MM.1S (cell line): ENCODE measurements around the gene HSP90AA1.

ENCODE experiments used
- DNase-seq: peaks from one replicate; pipeline ENCODE4 v3.0.0-alpha.2; 2015
- H2AFZ ChIP-seq: fragments of 300-600 bp; sonication (generic); 2 replicates; pipeline ENCODE4 v1.6.0; 2016; ENCODE audit warnings: antibody characterized with exemption, low read length
- H3F3A ChIP-seq: fragments of 300-600 bp; sonication (generic); 2 replicates; pipeline ENCODE4 v1.6.1; 2016; ENCODE audit warnings: mild to moderate bottlenecking, antibody characterized with exemption, low read length, moderate library complexity, mixed read lengths; ENCODE audit not compliant: insufficient read depth
- H3K27ac ChIP-seq: fragments of 300-600 bp; sonication (generic); 2 replicates; pipeline ENCODE4 v1.5.1; 2016; ENCODE audit warnings: mild to moderate bottlenecking, low read length
- H3K27me3 ChIP-seq: fragments of 300-600 bp; sonication (generic); replicated peaks from 2 replicates; pipeline ENCODE4 v1.6.0; 2016; ENCODE audit warnings: low read length; ENCODE audit not compliant: insufficient read depth
- H3K36me3 ChIP-seq: fragments of 300-600 bp; sonication (generic); replicated peaks from 2 replicates; pipeline ENCODE4 v1.6.1; 2016; ENCODE audit warnings: mild to moderate bottlenecking, low read length, mixed read lengths; ENCODE audit not compliant: insufficient read depth
- H3K4me1 ChIP-seq: fragments of 300-600 bp; sonication (generic); 2 replicates; pipeline ENCODE4 v1.6.1; 2016; ENCODE audit warnings: low read length, mixed read lengths
- H3K4me2 ChIP-seq: fragments of 300-600 bp; sonication (generic); 2 replicates; pipeline ENCODE4 v1.6.0; 2016; ENCODE audit warnings: low read depth, low read length
- H3K4me3 ChIP-seq: fragments of 300-600 bp; sonication (generic); 2 replicates; pipeline ENCODE4 v1.5.1; 2016; ENCODE audit warnings: low read length, mixed read lengths
- H3K79me2 ChIP-seq: fragments of 300-600 bp; sonication (generic); 2 replicates; pipeline ENCODE4 v1.6.1; 2016; ENCODE audit warnings: mixed run types, low read length, mixed read lengths
- H3K9ac ChIP-seq: fragments of 300-600 bp; sonication (generic); 2 replicates; pipeline ENCODE4 v1.6.1; 2016; ENCODE audit warnings: low read length, mixed read lengths
- H3K9me2 ChIP-seq: fragments of 300-600 bp; sonication (generic); replicated peaks from 2 replicates; pipeline ENCODE4 v1.6.1; 2016; ENCODE audit warnings: mild to moderate bottlenecking, low read length, mixed read lengths; ENCODE audit not compliant: insufficient read depth
- H3K9me3 ChIP-seq: fragments of 300-600 bp; sonication (generic); replicated peaks from 2 replicates; pipeline ENCODE4 v1.6.1; 2016; ENCODE audit warnings: mild to moderate bottlenecking, low read length, mixed read lengths; ENCODE audit not compliant: insufficient read depth
- H4K20me1 ChIP-seq: fragments of 300-600 bp; sonication (generic); 2 replicates; pipeline ENCODE4 v1.6.1; 2016; ENCODE audit warnings: mild to moderate bottlenecking, low read length, moderate library complexity, mixed read lengths; ENCODE audit not compliant: insufficient read depth
- EZH2 ChIP-seq: fragments of 300-600 bp; sonication (generic); optimal IDR thresholded peaks from 2 replicates; pipeline ENCODE3; 2017; ENCODE audit warnings: low read depth, mild to moderate bottlenecking, antibody characterized with exemption, low read length, mixed read lengths
- EZH2phosphoT487 ChIP-seq: fragments of 300-600 bp; sonication (generic); IDR thresholded peaks from 2 replicates; pipeline ENCODE4 v1.6.1; 2018; ENCODE audit warnings: antibody characterized with exemption, low read length
- TF ChIP-seq, protein P1 (sequence below): fragments of 300-600 bp; sonication (generic); IDR thresholded peaks from 2 replicates; pipeline ENCODE4 v1.5.1; 2016; ENCODE audit warnings: antibody characterized with exemption, low read length, mixed read lengths

The HSP90AA1 gene

GRCh38 chr14:102095871-102096568, 9.2 kb upstream of the HSP90AA1 start:
- H3K9ac ChIP-seq: no peak overlapping the region
- TF ChIP-seq EZH2: no peak
- no peak for TF ChIP-seq EZH2phosphoT487
- TF ChIP-seq, protein P1, sequence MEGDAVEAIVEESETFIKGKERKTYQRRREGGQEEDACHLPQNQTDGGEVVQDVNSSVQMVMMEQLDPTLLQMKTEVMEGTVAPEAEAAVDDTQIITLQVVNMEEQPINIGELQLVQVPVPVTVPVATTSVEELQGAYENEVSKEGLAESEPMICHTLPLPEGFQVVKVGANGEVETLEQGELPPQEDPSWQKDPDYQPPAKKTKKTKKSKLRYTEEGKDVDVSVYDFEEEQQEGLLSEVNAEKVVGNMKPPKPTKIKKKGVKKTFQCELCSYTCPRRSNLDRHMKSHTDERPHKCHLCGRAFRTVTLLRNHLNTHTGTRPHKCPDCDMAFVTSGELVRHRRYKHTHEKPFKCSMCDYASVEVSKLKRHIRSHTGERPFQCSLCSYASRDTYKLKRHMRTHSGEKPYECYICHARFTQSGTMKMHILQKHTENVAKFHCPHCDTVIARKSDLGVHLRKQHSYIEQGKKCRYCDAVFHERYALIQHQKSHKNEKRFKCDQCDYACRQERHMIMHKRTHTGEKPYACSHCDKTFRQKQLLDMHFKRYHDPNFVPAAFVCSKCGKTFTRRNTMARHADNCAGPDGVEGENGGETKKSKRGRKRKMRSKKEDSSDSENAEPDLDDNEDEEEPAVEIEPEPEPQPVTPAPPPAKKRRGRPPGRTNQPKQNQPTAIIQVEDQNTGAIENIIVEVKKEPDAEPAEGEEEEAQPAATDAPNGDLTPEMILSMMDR: no peak
- H3K4me2 ChIP-seq: no peak overlapping the region
- H3K4me3 ChIP-seq: no peak overlapping the region
- no peaks in the 10 kb centered on the region for H3K9me3 ChIP-seq
- DNase-seq: no peak
- no peaks in the 10 kb centered on the region for H3F3A ChIP-seq
- no peak overlapping the region for H2AFZ ChIP-seq
- H3K79me2 ChIP-seq: no peaks in the 10 kb centered on the region
- no peaks in the 10 kb centered on the region for H4K20me1 ChIP-seq
- H3K36me3 ChIP-seq: no peaks in the 10 kb centered on the region
- H3K27ac ChIP-seq: no peak overlapping the region
- H3K9me2 ChIP-seq: no peaks in the 10 kb centered on the region
- no peaks in the 10 kb centered on the region for H3K27me3 ChIP-seq
- H3K4me1 ChIP-seq: no peaks in the 10 kb centered on the region

GRCh38 chr14:102095231-102095870, 8.5 kb upstream of the HSP90AA1 start:
- Histone ChIP-seq H3K9me3 (no peaks in the 10 kb centered on the region), H3K9ac (no peak overlapping the region), H3K36me3 (no peaks in the 10 kb centered on the region), H3K4me2 (no peak overlapping the region), H3K9me2 (no peaks in the 10 kb centered on the region), H3K27ac (no peak overlapping the region), H3K79me2 (no peaks in the 10 kb centered on the region), H4K20me1 (no peaks in the 10 kb centered on the region), H3F3A (no peaks in the 10 kb centered on the region), H3K27me3 (no peaks in the 10 kb centered on the region), H3K4me3 (no peak overlapping the region), H3K4me1 (no peaks in the 10 kb centered on the region), H2AFZ (no peak overlapping the region)
- TF ChIP-seq EZH2 (no peak), EZH2phosphoT487 (no peak)
- TF ChIP-seq, protein P1: no peak
- DNase-seq: no peak

DNA sequence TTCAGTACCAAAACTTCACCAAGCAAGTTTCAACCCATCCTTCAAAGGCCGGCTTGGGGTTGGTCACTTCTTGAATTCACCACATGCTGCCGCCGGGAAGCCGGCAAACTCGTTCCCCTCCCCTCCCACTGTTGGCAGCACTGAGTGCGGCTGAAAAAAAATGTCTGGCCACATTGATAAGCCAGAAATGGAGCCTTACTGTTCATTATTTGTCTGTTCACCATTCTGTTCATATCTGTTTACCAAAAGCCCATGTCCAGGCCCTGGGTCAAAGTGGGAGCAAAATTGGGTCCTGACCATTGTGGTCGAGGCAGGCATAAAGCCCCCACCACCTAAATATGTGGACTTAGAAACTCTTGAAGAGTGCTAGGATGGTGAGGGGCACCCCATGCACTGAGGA, 7.3 kb upstream of the HSP90AA1 start:
- no peak for TF ChIP-seq EZH2
- Histone ChIP-seq H3K79me2 (no peaks in the 10 kb centered on the region), H3K9me3 (no peaks in the 10 kb centered on the region), H3K4me1 (no peaks in the 10 kb centered on the region), H4K20me1 (no peaks in the 10 kb centered on the region), H3K27ac (no peak overlapping the region), H3K27me3 (no peaks in the 10 kb centered on the region), H3K4me3 (no peak overlapping the region), H3K4me2 (no peak overlapping the region), H2AFZ (no peak overlapping the region), H3K9me2 (no peaks in the 10 kb centered on the region), H3F3A (no peaks in the 10 kb centered on the region), H3K9ac (no peak overlapping the region), H3K36me3 (no peaks in the 10 kb centered on the region)
- no peak for DNase-seq

GRCh38 chr14:102092806-102093205, 6.0 kb upstream of the HSP90AA1 start:
- DNase-seq: no peak
- Histone ChIP-seq H3K27ac (no peak overlapping the region), H3K4me1 (no peaks in the 10 kb centered on the region), H3F3A (no peaks in the 10 kb centered on the region), H2AFZ (no peak overlapping the region), H3K79me2 (no peaks in the 10 kb centered on the region), H3K4me2 (no peak overlapping the region), H3K4me3 (no peak overlapping the region), H3K9me3 (no peaks in the 10 kb centered on the region), H3K27me3 (no peaks in the 10 kb centered on the region), H3K9ac (no peak overlapping the region), H3K36me3 (no peaks in the 10 kb centered on the region), H3K9me2 (no peaks in the 10 kb centered on the region), H4K20me1 (no peaks in the 10 kb centered on the region)
- TF ChIP-seq EZH2phosphoT487: no peak
- TF ChIP-seq, protein P1: no peak
- no peak for TF ChIP-seq EZH2
